ENCODE results near the gene EPB41L2. TPM values are rescaled to one million over a fixed set of nuclear protein-coding genes. Genes with fewer than 3 reads are reported as not detected.

The EPB41L2 gene
- total RNA-seq, 1 experiment from 2014 or later = 181 TPM

GRCh38 chr6:131004387-131004755, 58.7 kb downstream of the EPB41L2 start:
- H3K9me3 ChIP-seq (ENCODE audit: low read depth, low read length, poor library complexity, severe bottlenecking) = peaks cover 27% of the 10 kb centered on the region
- no peak overlapping the region for H3K4me3 ChIP-seq (ENCODE audit: low read depth, low read length, poor library complexity, severe bottlenecking)
- no peak for TF ChIP-seq CTCF (conservative IDR thresholded peaks at IDR 0.05; ENCODE audit: low read depth, low read length)
- TF ChIP-seq EZH2 (IDR thresholded peaks at IDR 0.05; ENCODE audit: borderline replicate concordance, low read depth, low read length, poor library complexity, severe bottlenecking) = no peak
- H3K27me3 ChIP-seq (replicated peaks; ENCODE audit: insufficient read depth, low read depth, low read length, poor library complexity) = peaks cover 1% of the 10 kb centered on the region
- DNase-seq (ENCODE audit: low spot score) = no peak
- CTCF ChIA-PET = no interaction called here
- POLR2A ChIA-PET (ENCODE audit: low non-redundant PET) = no interaction called here
- no peaks in the 10 kb centered on the region for H3K36me3 ChIP-seq (ENCODE audit: insufficient read depth, low read length, poor library complexity, severe bottlenecking)
- no peak overlapping the region for H3K27ac ChIP-seq (ENCODE audit: low read depth, low read length, poor library complexity, severe bottlenecking)
- peaks cover 27% of the 10 kb centered on the region for H3K4me1 ChIP-seq (ENCODE audit: insufficient read depth, low read length, poor library complexity, severe bottlenecking)
- BruUV-seq (replicated peaks) = no TSS peak
- intact Hi-C loops (cut with micrococcal nuclease; ENCODE audit: unreplicated experiment) = no loop called here

GRCh38 chr6:131003488-131004386, 59.3 kb downstream of the EPB41L2 start:
- H3K9me3 ChIP-seq (ENCODE audit: low read depth, low read length, poor library complexity, severe bottlenecking) = peaks cover 21% of the 10 kb centered on the region
- intact Hi-C loops (cut with micrococcal nuclease; ENCODE audit: unreplicated experiment) = no loop called here
- no peak for TF ChIP-seq EZH2 (IDR thresholded peaks at IDR 0.05; ENCODE audit: borderline replicate concordance, low read depth, low read length, poor library complexity, severe bottlenecking)
- TF ChIP-seq CTCF (conservative IDR thresholded peaks at IDR 0.05; ENCODE audit: low read depth, low read length) = no peak
- H3K36me3 ChIP-seq (ENCODE audit: insufficient read depth, low read length, poor library complexity, severe bottlenecking) = no peaks in the 10 kb centered on the region
- DNase-seq (ENCODE audit: low spot score) = no peak
- H3K4me3 ChIP-seq (ENCODE audit: low read depth, low read length, poor library complexity, severe bottlenecking) = no peak overlapping the region
- peaks cover 29% of the 10 kb centered on the region for H3K4me1 ChIP-seq (ENCODE audit: insufficient read depth, low read length, poor library complexity, severe bottlenecking)
- ChIA-PET POLR2A (ENCODE audit: low non-redundant PET) (no interaction called here), CTCF (no interaction called here)
- no peak overlapping the region for H3K27ac ChIP-seq (ENCODE audit: low read depth, low read length, poor library complexity, severe bottlenecking)
- H3K27me3 ChIP-seq (replicated peaks; ENCODE audit: insufficient read depth, low read depth, low read length, poor library complexity) = peaks cover 7% of the 10 kb centered on the region
- BruUV-seq (replicated peaks) = no TSS peak

- POLR2A ChIA-PET (ENCODE audit: low non-redundant PET) = no interaction called here
- H3K4me3 ChIP-seq (ENCODE audit: low read depth, low read length, poor library complexity, severe bottlenecking) = no peak overlapping the region
- no peak for DNase-seq (ENCODE audit: low spot score)
- peaks cover 7% of the 10 kb centered on the region for H3K27me3 ChIP-seq (replicated peaks; ENCODE audit: insufficient read depth, low read depth, low read length, poor library complexity)
- no peaks in the 10 kb centered on the region for H3K36me3 ChIP-seq (ENCODE audit: insufficient read depth, low read length, poor library complexity, severe bottlenecking)
- TF ChIP-seq CTCF (conservative IDR thresholded peaks at IDR 0.05; ENCODE audit: low read depth, low read length) = no peak
- no peak for TF ChIP-seq EZH2 (IDR thresholded peaks at IDR 0.05; ENCODE audit: borderline replicate concordance, low read depth, low read length, poor library complexity, severe bottlenecking)
- no peak overlapping the region for H3K27ac ChIP-seq (ENCODE audit: low read depth, low read length, poor library complexity, severe bottlenecking)
- peaks cover 10% of the 10 kb centered on the region for H3K9me3 ChIP-seq (ENCODE audit: low read depth, low read length, poor library complexity, severe bottlenecking)
- CTCF ChIA-PET = no interaction called here
- no TSS peak for BruUV-seq (replicated peaks)
- H3K4me1 ChIP-seq (ENCODE audit: insufficient read depth, low read length, poor library complexity, severe bottlenecking) = peaks cover 40% of the 10 kb centered on the region
- intact Hi-C loops (cut with micrococcal nuclease; ENCODE audit: unreplicated experiment) = no loop called here
Observed at GRCh38 chr6:131002661-131002980, 60.4 kb downstream of the EPB41L2 start.
